IMR-90 (cell line): ENCODE data around the gene PTPRN2. TPM values are rescaled to one million over a fixed set of nuclear protein-coding genes. Genes with fewer than 3 reads are reported as not detected.

Experiments used
- CEBPB ChIP-seq: IDR thresholded peaks from 2 replicates; pipeline ENCODE4 v1.6.1; 2012; ENCODE audit warnings: low read depth, low read length, improper control_type of control experiment
- MAZ ChIP-seq: IDR thresholded peaks from 2 replicates; pipeline ENCODE4 v1.6.1; 2012; ENCODE audit warnings: low read depth, mild to moderate bottlenecking, low read length, improper control_type of control experiment, moderate library complexity, borderline replicate concordance
- MXI1 ChIP-seq: IDR thresholded peaks from 2 replicates; pipeline ENCODE4 v1.6.1; 2012; ENCODE audit warnings: low read depth, mild to moderate bottlenecking, low read length, moderate library complexity, borderline replicate concordance
- NFE2L2 ChIP-seq: fragments of 150-350 bp; IDR thresholded peaks from 2 replicates; pipeline ENCODE4 v1.6.1; 2016; ENCODE audit warnings: low read depth, mild to moderate bottlenecking, low read length
- POLR2A ChIP-seq: IDR thresholded peaks from 2 replicates; pipeline ENCODE4 v1.6.1; 2012; ENCODE audit warnings: mild to moderate bottlenecking, low read depth, low read length
- RAD21 ChIP-seq: IDR thresholded peaks from 2 replicates; pipeline ENCODE4 v1.6.1; 2012; ENCODE audit warnings: low read length, improper control_type of control experiment
- polyA plus RNA-seq, 3 experiments: library from polyadenylated mRNA; depleted of rRNA; stranded (reverse); fragments of >200 nt; gene quantifications; 2 replicates each; pipeline ENCODE4 v1.2.3, GENCODE V29; 2012; ENCODE audit warnings: low replicate concordance in 1 of 3
- total RNA-seq: library from RNA; depleted of rRNA; stranded (reverse); fragments of >200 nt; gene quantifications from 2 replicates; pipeline ENCODE4 v1.2.3, GENCODE V29; 2012

PTPRN2 gene
- total and polyA plus RNA-seq, 2 of the 4 experiments (the other 2 are of a cell fraction): 0.03 TPM; not detected in 1

GRCh38 chr7:158261362-158262235, 326.0 kb downstream of the PTPRN2 start (continued):
- TF ChIP-seq NFE2L2: no peak
- no peak for TF ChIP-seq POLR2A
- TF ChIP-seq CEBPB: no peak
- no peak for TF ChIP-seq MXI1
- TF ChIP-seq MAZ: no peak
- TF ChIP-seq RAD21: no peak
